ENCODE data around the gene DNMT1.

The DNMT1 gene

GRCh38 chr19:10182847-10183246 is 11.9 kb downstream of the DNMT1 start:
- TF ChIP-seq SIN3A (IDR thresholded peaks at IDR 0.05; ENCODE audit: borderline replicate concordance, insufficient read depth, low read length) = no peak

- no peak for TF ChIP-seq POLR2AphosphoS5 (IDR thresholded peaks at IDR 0.05; ENCODE audit: low read depth, low read length)
- TF ChIP-seq TAF1 (IDR thresholded peaks at IDR 0.05; ENCODE audit: borderline replicate concordance, insufficient read depth, low read length) = no peak
- no peak for TF ChIP-seq REST (IDR thresholded peaks at IDR 0.05; ENCODE audit: insufficient read depth in 1 of 2, low read depth in 2 of 2, low read length in 2 of 2)
- no peak for TF ChIP-seq SIN3A (IDR thresholded peaks at IDR 0.05; ENCODE audit: borderline replicate concordance, insufficient read depth, low read length)
- TF ChIP-seq FOXP2 (optimal IDR thresholded peaks at IDR 0.05; ENCODE audit: borderline replicate concordance, extremely low read depth, extremely low read length, insufficient read depth) = no peak
These were observed 12.7 kb downstream of the DNMT1 start for GRCh38 chr19:10182076-10182475.

GRCh38 chr19:10180459-10180858 is 14.3 kb downstream of the DNMT1 start:
- TF ChIP-seq REST (IDR thresholded peaks at IDR 0.05; ENCODE audit: insufficient read depth in 1 of 2, low read depth in 2 of 2, low read length in 2 of 2) = no peak
- no peak for TF ChIP-seq FOXP2 (optimal IDR thresholded peaks at IDR 0.05; ENCODE audit: borderline replicate concordance, extremely low read depth, extremely low read length, insufficient read depth)
- no peak for TF ChIP-seq SIN3A (IDR thresholded peaks at IDR 0.05; ENCODE audit: borderline replicate concordance, insufficient read depth, low read length)
- TF ChIP-seq TAF1 (IDR thresholded peaks at IDR 0.05; ENCODE audit: borderline replicate concordance, insufficient read depth, low read length) = no peak
- TF ChIP-seq POLR2AphosphoS5 (IDR thresholded peaks at IDR 0.05; ENCODE audit: low read depth, low read length) = no peak

GRCh38 chr19:10173527-10173926 is 21.2 kb downstream of the DNMT1 start:
- no peak for TF ChIP-seq SIN3A (IDR thresholded peaks at IDR 0.05; ENCODE audit: borderline replicate concordance, insufficient read depth, low read length)
- no peak for TF ChIP-seq TAF1 (IDR thresholded peaks at IDR 0.05; ENCODE audit: borderline replicate concordance, insufficient read depth, low read length)

- TF ChIP-seq SIN3A (IDR thresholded peaks at IDR 0.05; ENCODE audit: borderline replicate concordance, insufficient read depth, low read length) (no peak), POLR2AphosphoS5 (IDR thresholded peaks at IDR 0.05; ENCODE audit: low read depth, low read length) (no peak), FOXP2 (optimal IDR thresholded peaks at IDR 0.05; ENCODE audit: borderline replicate concordance, extremely low read depth, extremely low read length, insufficient read depth) (no peak), REST (IDR thresholded peaks at IDR 0.05; ENCODE audit: insufficient read depth in 1 of 2, low read depth in 2 of 2, low read length in 2 of 2) (no peak), TAF1 (IDR thresholded peaks at IDR 0.05; ENCODE audit: borderline replicate concordance, insufficient read depth, low read length) (no peak)
These were observed 26.3 kb downstream of the DNMT1 start for GRCh38 chr19:10168386-10168948.

GRCh38 chr19:10167459-10167858 is 27.3 kb downstream of the DNMT1 start:
- TF ChIP-seq SIN3A (IDR thresholded peaks at IDR 0.05; ENCODE audit: borderline replicate concordance, insufficient read depth, low read length) = no peak
- no peak for TF ChIP-seq POLR2AphosphoS5 (IDR thresholded peaks at IDR 0.05; ENCODE audit: low read depth, low read length)
- TF ChIP-seq REST (IDR thresholded peaks at IDR 0.05; ENCODE audit: insufficient read depth in 1 of 2, low read depth in 2 of 2, low read length in 2 of 2) = no peak
- no peak for TF ChIP-seq TAF1 (IDR thresholded peaks at IDR 0.05; ENCODE audit: borderline replicate concordance, insufficient read depth, low read length)
- TF ChIP-seq FOXP2 (optimal IDR thresholded peaks at IDR 0.05; ENCODE audit: borderline replicate concordance, extremely low read depth, extremely low read length, insufficient read depth) = no peak

All from PFSK-1 (cell line).